ENCODE data around the gene SERPINB1. TPM values are rescaled to one million over a fixed set of nuclear protein-coding genes. Genes with fewer than 3 reads are reported as not detected.

Gene SERPINB1
- total RNA-seq (2022; extraction: Qiagen RNA extraction), result 43.4 to 52.2 TPM (median 49.1 TPM) in 5 replicates

DNA sequence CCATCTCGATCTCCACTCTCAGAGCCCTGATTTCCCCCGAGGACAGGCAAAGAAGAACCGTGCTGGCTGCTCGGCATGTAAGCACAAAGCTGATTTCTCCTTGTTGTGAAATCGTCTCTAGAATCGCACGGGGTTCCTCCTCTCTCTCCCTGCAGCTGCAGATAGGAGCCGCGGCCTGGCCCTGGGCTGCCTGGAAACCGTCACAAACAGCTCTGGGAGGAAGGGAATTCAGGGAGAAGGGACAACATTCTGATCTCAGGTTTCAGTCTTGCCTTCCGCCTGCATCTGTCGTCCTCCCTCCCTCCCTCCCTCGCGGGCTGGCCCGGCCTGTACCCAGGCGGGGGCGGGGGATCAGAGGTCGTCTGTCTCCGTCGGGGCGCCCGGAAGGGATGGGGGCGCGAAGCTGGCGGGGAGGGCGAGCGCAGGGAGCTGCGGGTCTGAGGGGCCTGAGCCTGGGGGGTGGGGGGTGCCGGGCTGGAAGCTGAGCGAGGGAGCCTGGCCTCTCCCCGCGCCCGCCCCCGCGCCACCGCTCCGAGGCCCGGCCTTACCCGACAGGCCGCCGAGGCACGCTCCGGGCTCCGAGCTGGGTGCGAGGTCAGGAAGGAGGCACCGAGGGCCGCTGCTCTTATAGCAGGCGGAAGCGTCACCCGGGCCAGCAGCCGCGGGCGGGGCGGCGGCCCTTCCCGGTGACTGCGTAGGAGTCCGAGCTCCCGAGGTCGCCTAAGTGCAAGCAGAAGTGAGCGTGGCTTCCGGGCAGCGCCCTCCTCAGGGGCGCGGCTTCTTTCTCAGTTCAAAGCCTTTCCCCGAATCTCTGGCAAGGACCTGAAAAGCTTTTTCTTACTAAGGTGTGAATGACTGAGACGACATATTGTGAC, at the start of gene SERPINB1:
TSS of gene SERPINB1 (minus strand) at position 600 of the 875 bp plus-strand sequence. CDS start 1,277 bp downstream, outside the sequence.

Other genes starting within 250 kb of the SERPINB1 start
- gene MYLK4, start 90.9 kb downstream of the SERPINB1 start, total RNA-seq (2022; extraction: Qiagen RNA extraction), result 0.10 to 0.18 TPM (median 0.14 TPM) in 5 replicates
- 34.2 to 36.0 TPM (median 34.8 TPM) in 5 replicates for gene WRNIP1, start 76.5 kb downstream of the SERPINB1 start, total RNA-seq (2022; extraction: Qiagen RNA extraction)
- gene SERPINB9, start 61.4 kb upstream of the SERPINB1 start, total RNA-seq (2022; extraction: Qiagen RNA extraction), result 6.1 to 10.4 TPM (median 8.7 TPM) in 5 replicates
- gene SERPINB6, start 129.7 kb upstream of the SERPINB1 start, total RNA-seq (2022; extraction: Qiagen RNA extraction), result 130 to 138 TPM (median 133 TPM) in 5 replicates
- gene NQO2, start 158.0 kb upstream of the SERPINB1 start, total RNA-seq (2022; extraction: Qiagen RNA extraction), result 53.6 to 79.2 TPM (median 69.5 TPM) in 5 replicates
- 11.4 to 14.5 TPM (median 12.3 TPM) in 5 replicates for gene RIPK1, start 226.6 kb upstream of the SERPINB1 start, total RNA-seq (2022; extraction: Qiagen RNA extraction)